GM12873 (cell line): ENCODE data around the gene ACTA1.

Experiments
- TF ChIP-seq, protein P1 (sequence below): IDR thresholded peaks from 2 replicates; pipeline ENCODE4 v1.5.1; 2012; ENCODE audit warnings: low read depth, mild to moderate bottlenecking, moderate library complexity, low read length, control low read depth; ENCODE audit not compliant: insufficient read depth; ENCODE audit errors: missing control alignments

The ACTA1 gene

DNA sequence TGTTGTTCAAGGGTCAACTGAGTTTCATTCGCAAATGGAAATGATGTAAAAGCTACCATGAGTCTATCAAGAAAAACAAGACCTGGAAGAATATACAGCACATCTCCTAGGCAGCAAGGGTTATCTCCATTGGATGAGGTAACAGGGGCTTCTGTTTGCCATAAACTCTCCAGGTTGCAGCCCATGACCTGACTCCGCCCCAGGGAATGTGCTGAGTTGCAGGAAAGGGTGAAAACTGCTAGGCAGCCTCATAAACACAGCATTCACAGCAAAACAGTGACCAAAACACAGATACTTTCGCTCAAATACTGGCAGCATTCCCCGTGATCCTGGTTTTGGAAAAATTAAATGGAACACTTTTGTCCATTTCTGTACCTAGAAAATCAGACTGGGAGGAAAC, 20.2 kb upstream of the ACTA1 start:
- TF ChIP-seq, protein P1, sequence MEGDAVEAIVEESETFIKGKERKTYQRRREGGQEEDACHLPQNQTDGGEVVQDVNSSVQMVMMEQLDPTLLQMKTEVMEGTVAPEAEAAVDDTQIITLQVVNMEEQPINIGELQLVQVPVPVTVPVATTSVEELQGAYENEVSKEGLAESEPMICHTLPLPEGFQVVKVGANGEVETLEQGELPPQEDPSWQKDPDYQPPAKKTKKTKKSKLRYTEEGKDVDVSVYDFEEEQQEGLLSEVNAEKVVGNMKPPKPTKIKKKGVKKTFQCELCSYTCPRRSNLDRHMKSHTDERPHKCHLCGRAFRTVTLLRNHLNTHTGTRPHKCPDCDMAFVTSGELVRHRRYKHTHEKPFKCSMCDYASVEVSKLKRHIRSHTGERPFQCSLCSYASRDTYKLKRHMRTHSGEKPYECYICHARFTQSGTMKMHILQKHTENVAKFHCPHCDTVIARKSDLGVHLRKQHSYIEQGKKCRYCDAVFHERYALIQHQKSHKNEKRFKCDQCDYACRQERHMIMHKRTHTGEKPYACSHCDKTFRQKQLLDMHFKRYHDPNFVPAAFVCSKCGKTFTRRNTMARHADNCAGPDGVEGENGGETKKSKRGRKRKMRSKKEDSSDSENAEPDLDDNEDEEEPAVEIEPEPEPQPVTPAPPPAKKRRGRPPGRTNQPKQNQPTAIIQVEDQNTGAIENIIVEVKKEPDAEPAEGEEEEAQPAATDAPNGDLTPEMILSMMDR = no peak

DNA sequence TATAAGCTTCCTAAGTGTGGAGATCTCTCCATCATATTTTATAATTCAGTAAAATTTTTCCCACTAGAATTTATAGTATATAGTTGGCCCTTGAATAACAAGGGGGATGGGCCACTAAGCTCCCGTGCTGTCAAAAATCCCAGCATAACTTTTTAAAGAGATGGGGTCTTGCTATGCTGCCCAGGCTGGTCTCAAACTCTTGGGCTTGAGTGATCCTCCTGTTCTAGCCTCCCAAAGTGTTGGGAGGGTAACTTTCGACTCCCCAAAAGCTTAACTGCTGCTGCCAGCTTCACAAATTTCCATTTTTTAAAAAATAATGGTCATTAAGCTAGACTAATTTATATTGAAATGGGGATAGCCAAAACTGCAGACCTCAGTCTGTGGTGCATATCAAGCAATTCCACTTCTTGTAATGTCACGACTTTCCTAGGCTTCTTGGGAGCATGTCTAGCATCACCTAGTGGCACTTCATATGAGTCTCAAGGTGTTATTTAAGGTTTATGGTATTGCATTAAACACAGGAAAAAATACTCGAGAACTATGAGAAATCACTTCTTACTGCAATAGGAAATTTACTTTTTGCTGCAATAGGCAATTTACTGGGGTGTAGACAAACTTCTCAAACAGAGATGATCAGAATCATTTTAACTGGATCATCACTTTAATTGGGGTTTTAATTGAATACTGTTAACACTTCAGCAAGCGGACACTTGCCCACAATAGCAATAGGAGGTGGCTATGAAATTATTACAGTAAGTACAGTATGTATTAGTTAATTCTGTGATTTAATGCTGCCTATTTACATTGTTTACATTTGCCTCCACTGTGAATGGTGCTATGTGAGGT, 19.3 kb upstream of the ACTA1 start:
- TF ChIP-seq, protein P1 = peak; percentile 49

DNA sequence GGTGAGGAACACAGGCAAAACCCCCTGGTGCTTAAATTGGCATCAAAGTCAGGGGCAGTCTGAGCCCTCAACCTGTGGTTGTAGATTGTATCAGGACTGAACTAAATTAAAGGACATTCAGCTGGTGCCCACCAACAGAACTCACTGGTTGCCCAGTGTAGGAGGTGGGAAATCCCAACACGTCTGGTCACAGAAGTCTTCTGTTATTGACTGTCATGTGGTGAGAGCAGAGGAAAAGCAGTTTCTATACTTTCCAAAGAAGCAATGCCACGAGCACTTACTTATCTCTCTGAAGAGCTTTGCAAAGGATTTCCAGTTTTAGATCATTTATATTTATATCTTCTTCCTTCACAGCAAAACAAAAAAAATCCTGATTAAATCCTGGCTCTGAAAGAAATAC, 15.0 kb upstream of the ACTA1 start:
- TF ChIP-seq, protein P1 = no peak

DNA sequence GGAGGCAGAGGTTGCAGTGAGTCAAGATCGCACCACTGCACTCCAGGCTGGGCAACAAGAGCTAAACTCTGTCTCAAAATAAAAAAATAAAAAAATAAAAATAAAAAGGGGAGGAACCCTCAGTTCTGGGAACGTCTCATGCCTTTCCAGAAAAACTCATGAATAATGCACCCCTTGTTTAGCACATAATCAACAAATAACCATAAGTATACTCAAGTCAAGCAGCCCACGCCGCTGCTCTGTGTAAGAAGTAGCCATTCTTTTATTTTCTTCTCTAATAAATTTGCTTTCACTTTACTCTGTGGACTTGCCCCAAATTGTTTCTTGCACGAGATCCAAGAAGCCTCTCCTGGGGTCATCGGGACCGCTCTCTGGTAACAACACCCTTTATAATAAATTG, 14.5 kb upstream of the ACTA1 start:
- TF ChIP-seq, protein P1 = no peak

DNA sequence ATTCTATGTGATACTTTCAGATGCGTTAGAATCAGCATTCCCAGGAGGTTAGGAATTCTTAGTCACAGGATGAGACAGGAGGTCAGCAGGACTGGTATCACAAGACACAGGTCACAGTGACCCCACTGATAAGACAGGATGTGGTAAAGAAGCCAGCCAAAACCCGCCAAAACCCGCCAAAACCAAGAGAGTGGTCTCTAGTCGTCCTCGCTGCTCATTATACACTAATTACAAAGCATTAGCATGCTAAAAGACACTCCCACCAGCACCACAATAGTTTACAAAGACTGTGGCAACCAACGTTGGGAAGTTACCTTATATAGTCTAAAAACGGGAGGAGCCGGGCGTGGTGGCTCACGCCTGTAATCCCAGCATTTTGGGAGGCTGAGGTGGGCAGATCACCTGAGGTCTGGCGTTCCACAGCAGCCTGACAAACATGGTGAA, 13.9 kb upstream of the ACTA1 start:
- TF ChIP-seq, protein P1 = no peak

DNA sequence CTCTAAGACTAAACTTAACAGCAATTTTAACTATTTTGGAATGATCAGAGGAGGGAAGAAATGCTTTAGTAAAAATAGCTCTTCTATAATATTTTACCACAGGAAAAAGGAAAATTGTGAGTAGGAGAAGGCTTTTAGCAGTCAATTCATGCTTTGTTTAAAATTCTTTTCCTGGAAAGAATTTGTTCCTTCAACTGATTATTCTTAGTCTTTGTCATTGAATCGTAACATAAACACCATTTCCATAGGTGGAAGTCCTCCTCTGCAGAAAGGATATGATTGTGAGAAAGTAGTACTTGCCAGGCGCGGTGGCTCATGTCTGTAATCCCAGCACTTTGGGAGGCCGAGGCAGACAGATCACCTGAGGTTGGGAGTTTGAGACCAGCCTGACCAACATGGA, 11.9 kb upstream of the ACTA1 start:
- TF ChIP-seq, protein P1 = no peak

DNA sequence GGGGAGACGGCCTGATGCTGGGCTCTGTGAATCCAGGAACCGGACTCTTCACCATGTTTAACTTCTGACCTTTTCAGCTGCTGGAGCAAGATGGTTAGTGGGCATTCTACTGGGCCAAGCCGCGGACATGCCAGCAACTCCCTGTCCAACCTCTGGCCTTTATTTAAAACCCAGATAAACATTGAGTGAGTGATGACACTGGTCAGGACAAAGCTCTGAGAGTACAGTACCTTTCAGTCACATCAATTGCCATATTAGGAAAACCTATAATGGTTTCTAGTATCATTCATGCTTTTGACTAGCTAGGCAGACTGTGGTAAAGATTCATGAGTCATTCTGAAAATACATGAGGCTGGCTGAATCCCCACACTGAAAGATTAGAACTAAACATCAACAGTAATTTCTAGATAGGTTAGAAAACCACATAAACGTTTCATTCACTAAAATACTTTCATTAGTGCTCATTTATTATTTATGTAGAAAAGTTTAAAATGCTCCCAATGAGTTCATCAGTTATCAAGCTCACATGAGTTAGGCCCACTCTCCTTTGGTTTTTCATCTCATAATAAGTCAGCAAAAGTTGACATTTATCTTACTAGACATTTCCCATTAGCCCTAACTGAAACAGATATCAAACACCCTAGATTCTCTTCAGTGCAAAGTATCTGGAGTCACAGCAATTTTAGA, 7.1 kb upstream of the ACTA1 start:
- TF ChIP-seq, protein P1 = no peak
